B cell (primary cell): ENCODE data around the gene KLHL22.

Source experiments
- EZH2 ChIP-seq: IDR thresholded peaks from 2 replicates; pipeline ENCODE4 v1.6.1; 2012; ENCODE audit warnings: borderline replicate concordance, low read depth, mild to moderate bottlenecking, moderate library complexity, low read length; ENCODE audit not compliant: insufficient read depth, poor library complexity, severe bottlenecking
- TF ChIP-seq, protein P1 (sequence below): fragments of 200-600 bp; IDR thresholded peaks from one replicate; pipeline ENCODE4 v1.8.0; 2022; ENCODE audit warnings: antibody characterized with exemption, mild to moderate bottlenecking

DNA sequence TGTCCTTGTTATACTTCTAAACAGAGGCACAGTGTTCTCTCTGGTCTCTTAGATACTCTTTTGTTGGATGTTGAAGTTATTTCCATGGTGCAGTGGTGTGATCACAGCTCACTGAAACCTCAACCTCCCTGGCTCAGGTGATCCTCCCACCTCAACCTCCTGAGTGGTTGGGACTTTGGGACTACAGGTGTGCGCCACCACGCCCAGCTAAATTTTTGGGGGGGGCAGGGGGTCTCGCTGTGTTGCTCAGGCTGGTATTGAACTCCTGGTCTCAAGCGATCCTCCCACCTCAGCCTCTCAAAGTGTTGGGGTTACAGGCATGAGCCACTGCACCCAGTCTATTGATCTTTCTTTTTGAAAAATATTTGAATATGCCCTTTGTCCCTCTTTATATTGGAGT lies 86.7 kb downstream of the KLHL22 start:
- TF ChIP-seq, protein P1, sequence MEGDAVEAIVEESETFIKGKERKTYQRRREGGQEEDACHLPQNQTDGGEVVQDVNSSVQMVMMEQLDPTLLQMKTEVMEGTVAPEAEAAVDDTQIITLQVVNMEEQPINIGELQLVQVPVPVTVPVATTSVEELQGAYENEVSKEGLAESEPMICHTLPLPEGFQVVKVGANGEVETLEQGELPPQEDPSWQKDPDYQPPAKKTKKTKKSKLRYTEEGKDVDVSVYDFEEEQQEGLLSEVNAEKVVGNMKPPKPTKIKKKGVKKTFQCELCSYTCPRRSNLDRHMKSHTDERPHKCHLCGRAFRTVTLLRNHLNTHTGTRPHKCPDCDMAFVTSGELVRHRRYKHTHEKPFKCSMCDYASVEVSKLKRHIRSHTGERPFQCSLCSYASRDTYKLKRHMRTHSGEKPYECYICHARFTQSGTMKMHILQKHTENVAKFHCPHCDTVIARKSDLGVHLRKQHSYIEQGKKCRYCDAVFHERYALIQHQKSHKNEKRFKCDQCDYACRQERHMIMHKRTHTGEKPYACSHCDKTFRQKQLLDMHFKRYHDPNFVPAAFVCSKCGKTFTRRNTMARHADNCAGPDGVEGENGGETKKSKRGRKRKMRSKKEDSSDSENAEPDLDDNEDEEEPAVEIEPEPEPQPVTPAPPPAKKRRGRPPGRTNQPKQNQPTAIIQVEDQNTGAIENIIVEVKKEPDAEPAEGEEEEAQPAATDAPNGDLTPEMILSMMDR: no peak
- no peak for TF ChIP-seq EZH2
